Measurements from ENCODE around the gene PDLIM5. TPM values are rescaled to one million over a fixed set of nuclear protein-coding genes. Genes with fewer than 3 reads are reported as not detected.

The PDLIM5 gene
- total RNA-seq, 2 experiments from 2014 or later = 14.8 to 18.3 TPM

DNA sequence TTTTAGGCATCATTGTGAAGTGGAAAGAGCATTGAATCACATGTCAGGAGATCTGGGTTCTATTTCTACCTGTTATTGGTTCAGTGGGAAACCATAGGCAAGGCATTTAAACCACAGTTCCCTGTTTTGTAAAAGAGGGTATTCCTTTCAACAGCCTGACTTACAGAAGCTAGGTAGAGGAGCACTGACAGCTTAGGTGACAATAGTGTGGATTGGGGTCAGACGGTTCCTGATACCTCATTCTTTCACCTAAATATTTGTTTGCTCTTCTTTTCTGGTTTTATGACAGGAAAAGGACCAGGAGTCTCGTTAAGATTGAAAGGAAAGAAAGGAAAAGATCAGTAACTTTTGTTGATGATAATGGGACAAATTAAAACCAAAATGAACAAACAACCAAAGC is 15.9 kb upstream of the PDLIM5 start:
- CTCF ChIA-PET = no interaction called here
- Mint-ChIP-seq H3K27me3 (peaks cover 2% of the 10 kb centered on the region), H3K4me3 (no peak overlapping the region), H3K36me3 (ENCODE audit: low read depth) (no peaks in the 10 kb centered on the region), H3K27ac (no peak overlapping the region), H3K4me1 (ENCODE audit: low read depth) (no peaks in the 10 kb centered on the region), H3K9me3 (no peaks in the 10 kb centered on the region)
- intact Hi-C loops (cut with micrococcal nuclease) = no loop called here
- no peak for DNase-seq
- POLR2A ChIA-PET = no interaction called here
- TF ChIP-seq, protein P1, sequence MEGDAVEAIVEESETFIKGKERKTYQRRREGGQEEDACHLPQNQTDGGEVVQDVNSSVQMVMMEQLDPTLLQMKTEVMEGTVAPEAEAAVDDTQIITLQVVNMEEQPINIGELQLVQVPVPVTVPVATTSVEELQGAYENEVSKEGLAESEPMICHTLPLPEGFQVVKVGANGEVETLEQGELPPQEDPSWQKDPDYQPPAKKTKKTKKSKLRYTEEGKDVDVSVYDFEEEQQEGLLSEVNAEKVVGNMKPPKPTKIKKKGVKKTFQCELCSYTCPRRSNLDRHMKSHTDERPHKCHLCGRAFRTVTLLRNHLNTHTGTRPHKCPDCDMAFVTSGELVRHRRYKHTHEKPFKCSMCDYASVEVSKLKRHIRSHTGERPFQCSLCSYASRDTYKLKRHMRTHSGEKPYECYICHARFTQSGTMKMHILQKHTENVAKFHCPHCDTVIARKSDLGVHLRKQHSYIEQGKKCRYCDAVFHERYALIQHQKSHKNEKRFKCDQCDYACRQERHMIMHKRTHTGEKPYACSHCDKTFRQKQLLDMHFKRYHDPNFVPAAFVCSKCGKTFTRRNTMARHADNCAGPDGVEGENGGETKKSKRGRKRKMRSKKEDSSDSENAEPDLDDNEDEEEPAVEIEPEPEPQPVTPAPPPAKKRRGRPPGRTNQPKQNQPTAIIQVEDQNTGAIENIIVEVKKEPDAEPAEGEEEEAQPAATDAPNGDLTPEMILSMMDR (IDR thresholded peaks at IDR 0.05) = no peak
- no peak for ATAC-seq

DNA sequence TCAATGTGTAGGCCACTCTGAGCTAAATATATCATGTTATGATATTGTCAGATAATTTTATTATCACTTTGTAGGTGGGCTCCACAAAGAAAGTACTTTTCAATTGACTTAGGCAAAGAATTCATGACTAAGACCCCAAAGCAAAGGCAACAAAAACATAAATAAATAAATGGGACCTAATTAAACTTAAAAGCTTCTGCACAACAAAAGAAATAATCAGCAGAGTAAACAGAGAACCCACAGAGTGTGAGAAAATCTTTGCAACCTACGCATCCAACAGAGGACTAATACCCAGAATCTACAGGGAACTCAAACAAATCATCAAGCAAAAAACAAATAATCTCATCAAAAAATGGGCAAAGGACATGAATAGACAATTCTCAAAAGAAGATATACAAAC is 15.2 kb upstream of the PDLIM5 start:
- no peaks in the 10 kb centered on the region for H3K9me3 Mint-ChIP-seq
- no peak overlapping the region for H3K27ac Mint-ChIP-seq
- intact Hi-C loops (cut with micrococcal nuclease) = no loop called here
- TF ChIP-seq, protein P1 (IDR thresholded peaks at IDR 0.05) = no peak
- H3K27me3 Mint-ChIP-seq = peaks cover 2% of the 10 kb centered on the region
- H3K36me3 Mint-ChIP-seq (ENCODE audit: low read depth) = no peaks in the 10 kb centered on the region
- ATAC-seq = no peak
- H3K4me1 Mint-ChIP-seq (ENCODE audit: low read depth) = no peaks in the 10 kb centered on the region
- no peak for DNase-seq
- ChIA-PET POLR2A (no interaction called here), CTCF (no interaction called here)
- no peak overlapping the region for H3K4me3 Mint-ChIP-seq

DNA sequence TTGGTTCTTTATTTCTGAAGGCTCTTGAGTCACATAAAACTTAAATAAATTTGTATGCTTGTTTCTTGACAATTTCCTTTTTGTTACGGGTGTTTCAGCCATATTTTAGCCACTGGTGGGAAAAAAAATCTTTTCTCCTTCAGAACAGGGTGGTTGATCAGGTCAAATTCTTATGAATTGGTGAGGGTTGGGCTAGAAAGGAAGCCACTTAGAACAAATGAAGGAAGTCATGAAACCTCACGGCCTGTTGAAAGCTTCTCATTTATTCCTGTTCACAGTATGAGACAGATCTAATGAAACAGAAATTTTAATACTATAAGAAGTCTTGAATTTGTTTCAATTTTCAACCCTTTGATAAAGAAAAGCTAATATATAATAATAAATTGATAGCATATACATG is 12.1 kb upstream of the PDLIM5 start:
- CTCF ChIA-PET = no interaction called here
- Mint-ChIP-seq H3K36me3 (ENCODE audit: low read depth) (no peaks in the 10 kb centered on the region), H3K4me3 (no peak overlapping the region), H3K9me3 (no peaks in the 10 kb centered on the region), H3K27ac (no peak overlapping the region), H3K27me3 (peaks cover 2% of the 10 kb centered on the region), H3K4me1 (ENCODE audit: low read depth) (no peaks in the 10 kb centered on the region)
- POLR2A ChIA-PET = no interaction called here
- no peak for ATAC-seq
- intact Hi-C loops (cut with micrococcal nuclease) = no loop called here
- TF ChIP-seq, protein P1 (IDR thresholded peaks at IDR 0.05) = no peak
- no peak for DNase-seq

DNA sequence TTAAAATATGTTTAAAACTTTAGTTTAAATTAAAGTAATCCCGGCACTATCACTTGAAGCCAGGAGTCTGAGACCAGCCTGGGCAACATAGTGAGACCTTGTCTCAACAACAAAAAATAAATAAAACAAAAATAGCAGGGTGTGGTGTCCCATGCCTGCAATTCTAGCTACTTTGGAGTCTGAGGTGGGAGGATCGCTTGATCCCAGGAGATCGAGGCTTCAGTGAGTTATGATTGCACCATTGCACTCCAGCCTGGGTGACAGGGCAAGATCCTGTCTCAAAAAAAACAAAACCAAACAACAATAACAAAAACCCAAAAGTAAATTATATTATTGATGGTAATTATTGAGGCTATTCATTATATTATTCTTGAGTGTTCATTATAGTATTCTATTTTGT is 9.9 kb upstream of the PDLIM5 start:
- Mint-ChIP-seq H3K27me3 (peaks cover 4% of the 10 kb centered on the region), H3K4me3 (no peak overlapping the region), H3K36me3 (ENCODE audit: low read depth) (no peaks in the 10 kb centered on the region), H3K4me1 (ENCODE audit: low read depth) (no peaks in the 10 kb centered on the region), H3K9me3 (no peaks in the 10 kb centered on the region), H3K27ac (no peak overlapping the region)
- CTCF ChIA-PET = interaction anchor here (1.6 kb wide), 1 partner anchor 35 kb away, joined by 5 read pairs; no protein-coding TSS in a partner anchor
- TF ChIP-seq, protein P1 (IDR thresholded peaks at IDR 0.05) = no peak
- DNase-seq (no peak), ATAC-seq (no peak)
- intact Hi-C loops (cut with micrococcal nuclease) = no loop called here
- POLR2A ChIA-PET = no interaction called here

DNA sequence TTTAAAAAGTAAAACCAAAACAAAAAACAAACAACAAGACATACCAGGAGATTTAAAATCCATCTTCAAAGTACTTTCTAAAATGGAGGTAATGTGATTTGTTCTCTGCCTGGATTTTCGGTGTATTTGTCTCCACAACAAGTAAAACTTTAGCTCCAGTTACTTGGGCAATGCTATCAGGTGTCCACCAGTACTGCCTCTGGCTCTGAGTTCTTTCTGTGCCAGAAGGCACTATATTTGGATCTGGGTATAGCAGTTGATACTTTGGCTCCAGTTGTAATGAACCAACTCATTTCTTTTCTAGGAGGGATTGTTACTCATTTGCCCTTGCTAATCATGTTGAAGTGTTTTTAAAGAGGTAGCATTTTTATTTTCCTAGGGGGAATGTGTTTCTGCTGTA is 9.5 kb upstream of the PDLIM5 start:
- H3K9me3 Mint-ChIP-seq = no peaks in the 10 kb centered on the region
- ChIA-PET POLR2A (no interaction called here), CTCF (interaction anchor here (1.6 kb wide), 1 partner anchor 36 kb away, joined by 5 read pairs; no protein-coding TSS in a partner anchor)

More for the DNA sequence above, 9.5 kb upstream of the PDLIM5 start:
- ATAC-seq = no peak
- H3K4me3 Mint-ChIP-seq = no peak overlapping the region
- TF ChIP-seq, protein P1 (IDR thresholded peaks at IDR 0.05) = no peak
- H3K27ac Mint-ChIP-seq = no peak overlapping the region
- no peaks in the 10 kb centered on the region for H3K4me1 Mint-ChIP-seq (ENCODE audit: low read depth)
- peaks cover 7% of the 10 kb centered on the region for H3K27me3 Mint-ChIP-seq
- DNase-seq = no peak
- intact Hi-C loops (cut with micrococcal nuclease) = no loop called here
- H3K36me3 Mint-ChIP-seq (ENCODE audit: low read depth) = no peaks in the 10 kb centered on the region

Measured in activated CD8-positive, alpha-beta T cell treated with anti-CD3 and anti-CD28 coated beads for 36 hours (primary cell).